ENCODE data around the gene SPATA18.
"Not testable (repeated sequence)": the region's sequence is repeated elsewhere in the genome, so short reads cannot be mapped to it uniquely, and the experiment has no call there.

The SPATA18 gene

GRCh38 chr4:52106191-52106590, 55.1 kb downstream of the SPATA18 start:
- no peak for DNase-seq (ENCODE audit: low spot score)

DNA sequence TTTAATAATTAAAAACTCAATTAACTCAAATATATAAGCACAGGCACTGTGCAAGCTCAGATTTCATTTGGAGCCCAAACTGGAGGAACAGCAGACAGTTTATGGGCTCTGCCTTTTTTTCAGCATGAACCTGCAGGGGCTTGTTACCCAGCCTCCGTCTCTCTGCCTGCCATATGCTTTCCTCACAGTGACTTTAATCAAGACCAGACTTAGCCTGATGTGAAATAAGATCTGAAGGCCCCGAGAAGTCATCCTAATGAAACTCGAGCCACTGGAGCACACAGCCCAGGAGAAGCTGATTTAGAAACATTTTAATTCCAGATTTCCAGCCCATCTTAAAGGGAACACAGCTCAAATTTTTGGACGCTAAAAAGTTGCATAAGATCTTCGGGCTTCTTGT, 55.6 kb downstream of the SPATA18 start:
- peak; percentile 43 for DNase-seq (ENCODE audit: low spot score)

DNA sequence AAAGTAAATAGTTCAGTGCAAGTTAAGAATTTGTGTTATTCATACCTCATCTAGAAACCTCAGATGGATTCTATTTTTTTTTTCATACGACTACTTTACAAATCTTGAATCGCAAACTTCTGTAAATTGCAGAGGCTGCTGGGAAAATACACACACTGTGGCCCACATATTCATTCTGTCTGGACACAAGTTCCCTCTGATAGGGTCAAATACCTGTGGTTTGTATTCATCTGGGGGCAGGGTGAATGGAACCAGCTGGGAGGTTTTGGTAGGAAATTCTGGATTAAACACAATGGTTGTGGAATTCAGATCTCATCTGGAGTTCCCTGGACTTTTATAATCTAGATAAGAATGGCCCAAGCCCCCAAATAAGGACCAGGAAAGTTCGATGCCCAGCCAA, 56.2 kb downstream of the SPATA18 start:
- DNase-seq (ENCODE audit: low spot score), result no peak

DNA sequence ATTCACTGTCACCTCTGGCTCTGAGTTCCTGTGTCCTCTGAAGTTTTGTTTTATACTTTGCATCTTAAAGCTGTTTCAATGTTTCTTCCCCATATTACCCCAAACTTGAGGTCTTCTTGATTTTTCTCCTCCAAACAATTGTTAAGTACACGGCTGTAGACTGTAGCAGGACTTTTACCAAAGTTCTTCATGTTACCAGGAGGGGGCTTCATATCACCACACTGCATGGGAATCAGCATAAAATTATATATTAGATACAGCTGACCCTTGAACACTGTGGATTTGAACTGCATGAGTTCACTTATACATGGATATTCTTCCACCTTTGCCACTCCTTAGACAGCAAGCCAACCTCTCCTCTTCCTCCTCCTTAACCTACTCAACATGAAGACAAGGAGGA, 56.6 kb downstream of the SPATA18 start:
- no peak for DNase-seq (ENCODE audit: low spot score)

DNA sequence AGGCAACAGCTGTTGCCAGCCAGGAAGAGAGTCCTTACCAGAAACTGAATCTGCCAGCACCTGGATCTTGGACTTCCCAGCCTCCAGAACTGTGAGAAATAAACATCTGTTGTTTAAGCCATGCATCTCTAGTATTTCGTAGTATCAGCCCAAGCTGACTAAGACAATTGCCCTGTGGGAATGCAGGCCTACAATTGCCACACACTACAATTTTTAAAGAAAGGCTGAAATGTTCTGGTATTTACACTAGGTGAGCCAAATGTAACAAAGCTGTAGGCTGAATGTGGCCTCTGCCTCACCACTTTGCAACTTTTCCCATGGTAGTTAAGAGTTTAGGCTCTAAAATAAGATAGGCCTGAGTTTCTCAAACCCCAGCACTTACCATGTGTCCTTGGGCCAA, 59.1 kb downstream of the SPATA18 start:
- no peak for DNase-seq (ENCODE audit: low spot score)

- no peak for DNase-seq (ENCODE audit: low spot score)
Measured at GRCh38 chr4:52111995-52112394, 60.9 kb downstream of the SPATA18 start.

DNA sequence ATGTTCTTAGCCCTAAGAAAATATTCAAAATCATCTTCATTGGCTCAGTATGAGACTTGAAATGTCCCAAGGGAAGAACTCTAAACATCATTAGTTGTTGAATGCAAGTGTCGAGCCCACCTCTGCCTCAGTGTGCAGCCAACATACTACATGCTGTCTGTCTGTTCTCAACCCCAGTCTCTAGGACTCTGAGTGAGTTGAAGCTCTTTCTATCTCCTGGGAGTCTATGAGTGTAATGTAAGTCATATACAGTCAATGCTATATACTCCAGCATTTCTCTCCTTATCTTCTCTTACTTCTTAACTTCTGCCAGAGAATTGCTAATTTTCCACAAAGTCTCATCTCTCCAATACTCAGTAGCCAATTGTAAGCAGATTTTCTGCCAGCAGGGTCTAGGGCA, 61.3 kb downstream of the SPATA18 start:
- no peak for DNase-seq (ENCODE audit: low spot score)

GRCh38 chr4:52116641-52117040, 65.5 kb downstream of the SPATA18 start:
- no peak for DNase-seq (ENCODE audit: low spot score)

- DNase-seq (ENCODE audit: low spot score), result no peak
Measured at GRCh38 chr4:52126226-52126625, 75.1 kb downstream of the SPATA18 start.

DNA sequence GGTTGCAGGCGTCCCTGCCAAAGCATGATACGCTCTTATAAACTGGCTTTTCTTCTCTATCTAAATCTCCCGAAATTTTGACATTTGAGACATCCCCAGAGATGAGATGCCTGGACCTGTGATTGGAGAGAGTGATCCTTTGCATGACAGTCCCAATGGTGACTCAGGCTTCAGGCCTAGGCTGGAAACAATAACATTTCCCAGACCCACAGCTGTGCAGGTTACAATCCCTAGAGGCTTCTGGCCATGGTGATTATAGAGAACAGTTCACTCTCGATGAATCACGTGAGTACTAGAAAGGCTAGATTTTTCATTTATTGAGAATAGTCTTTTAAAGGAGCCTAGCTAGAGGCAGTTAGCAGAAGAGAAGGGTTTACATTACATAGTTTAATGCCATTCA, 75.9 kb downstream of the SPATA18 start:
- peak; percentile 26 for DNase-seq (ENCODE audit: low spot score)

- no peak for DNase-seq (ENCODE audit: low spot score)
Measured at GRCh38 chr4:52135171-52135570, 84.1 kb downstream of the SPATA18 start.

DNA sequence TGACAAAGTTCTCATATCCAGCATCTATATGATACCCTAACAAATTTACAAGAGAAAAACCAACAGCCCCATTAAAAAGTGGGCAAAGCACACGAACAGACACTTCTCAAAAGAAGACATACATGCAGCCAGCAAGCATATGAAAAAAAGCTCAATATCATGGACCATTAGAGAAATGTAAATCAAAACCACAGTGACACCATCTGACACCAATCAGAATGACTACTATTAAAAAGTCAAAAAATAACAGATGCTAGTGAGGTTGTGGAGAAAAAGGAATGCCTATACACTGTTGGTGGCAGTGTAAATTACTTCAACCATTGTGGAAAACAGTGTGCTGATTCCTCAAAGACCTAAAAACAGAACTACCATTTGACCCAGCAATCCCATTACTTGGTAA, 86.0 kb downstream of the SPATA18 start:
- DNase-seq (ENCODE audit: low spot score), result not testable (repeated sequence)

- DNase-seq (ENCODE audit: low spot score), result no peak
Measured at GRCh38 chr4:52142816-52143215, 91.7 kb downstream of the SPATA18 start.

DNA sequence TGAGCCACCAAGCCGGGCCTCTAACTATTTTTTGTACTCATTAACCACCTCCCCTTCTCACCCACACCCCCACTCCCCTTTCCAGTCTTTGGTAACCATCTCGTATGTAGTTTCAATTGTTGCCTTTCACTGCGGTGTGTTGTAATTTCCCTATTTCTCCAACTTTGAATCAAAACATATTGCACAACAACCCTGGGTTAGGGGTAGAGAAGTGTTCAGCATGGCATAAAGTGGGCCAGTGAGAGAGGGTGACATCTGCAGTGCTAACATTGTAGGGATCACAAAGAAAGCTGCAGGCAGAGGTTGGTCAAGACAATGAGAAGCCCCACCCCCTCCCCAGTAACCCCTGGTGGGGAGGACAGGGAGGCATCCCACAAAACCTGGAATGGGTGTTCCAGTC, 92.7 kb downstream of the SPATA18 start:
- no peak for DNase-seq (ENCODE audit: low spot score)

- DNase-seq (ENCODE audit: low spot score), result no peak
Measured at GRCh38 chr4:52144372-52144771, 93.3 kb downstream of the SPATA18 start.

Measured in AG20443 (cell line).